H54 (cell line): ENCODE data around the gene REN.
A peak's percentile ranks its signal among the peaks of the same experiment; 100 is the strongest.

Experiments used
- DNase-seq: peaks from one replicate; pipeline ENCODE4 v3.0.0; 2011; ENCODE audit warnings: low spot score, mixed read lengths; ENCODE audit not compliant: insufficient read length
- FAIRE-seq: peaks from 3 replicates; lab custom pipeline; 2011; peaks lifted over from hg19 to GRCh38; lab: Jason Lieb, UNC
- POLR2A ChIP-seq: IDR thresholded peaks from 2 replicates; pipeline ENCODE4 v1.6.1; 2011; ENCODE audit warnings: low read depth, mild to moderate bottlenecking, low read length

Gene REN

DNA sequence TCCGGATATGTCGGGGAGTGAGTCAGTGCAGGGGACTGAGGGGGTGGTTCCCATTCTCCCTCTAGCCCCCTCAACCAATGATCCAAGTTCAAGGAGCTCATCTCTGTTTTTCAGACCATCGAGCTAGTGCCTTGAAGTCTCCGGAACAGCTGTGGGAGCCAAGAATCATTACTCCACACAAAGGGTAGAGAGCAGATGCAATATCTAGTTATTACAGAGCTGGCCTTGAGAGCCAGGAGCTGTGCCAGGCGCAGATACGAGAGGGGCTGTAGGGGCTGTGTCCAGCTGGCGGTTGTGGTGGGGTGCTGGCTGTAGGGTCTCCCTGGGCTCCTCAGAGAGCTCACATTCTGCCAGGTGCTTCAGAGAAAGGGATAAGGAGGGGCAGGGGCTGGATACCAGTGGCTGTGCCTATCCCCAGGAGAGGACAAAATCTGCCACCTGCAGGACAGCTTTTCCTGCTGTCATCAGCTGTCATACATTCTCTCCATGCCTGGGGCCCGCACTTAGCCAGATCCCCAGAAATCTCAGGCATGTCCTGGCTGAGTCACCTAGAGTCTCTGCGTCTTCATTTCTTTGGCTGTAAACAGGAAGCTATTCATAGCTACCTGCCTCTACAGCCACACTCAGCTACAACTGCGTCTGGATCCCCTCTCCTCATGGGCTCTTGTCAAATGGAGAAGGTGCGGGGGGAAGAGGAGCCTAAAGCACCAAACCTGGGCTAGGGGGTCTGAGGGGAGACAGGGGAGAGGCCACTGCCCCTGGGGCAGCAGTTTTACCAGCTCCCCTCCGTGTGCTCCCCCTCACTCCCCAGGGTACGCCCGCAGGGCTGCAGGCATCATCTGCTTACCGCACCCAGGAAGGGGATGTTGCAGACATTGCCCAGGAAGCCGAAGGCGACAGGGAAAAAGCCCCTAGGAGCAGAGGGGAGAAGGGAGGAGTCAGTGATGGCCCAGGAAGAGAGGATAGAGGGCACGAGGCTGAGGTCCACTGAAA, 32.5 kb upstream of the REN start:
- no peak for TF ChIP-seq POLR2A
- FAIRE-seq (no peak), DNase-seq (peak; percentile 85)

DNA sequence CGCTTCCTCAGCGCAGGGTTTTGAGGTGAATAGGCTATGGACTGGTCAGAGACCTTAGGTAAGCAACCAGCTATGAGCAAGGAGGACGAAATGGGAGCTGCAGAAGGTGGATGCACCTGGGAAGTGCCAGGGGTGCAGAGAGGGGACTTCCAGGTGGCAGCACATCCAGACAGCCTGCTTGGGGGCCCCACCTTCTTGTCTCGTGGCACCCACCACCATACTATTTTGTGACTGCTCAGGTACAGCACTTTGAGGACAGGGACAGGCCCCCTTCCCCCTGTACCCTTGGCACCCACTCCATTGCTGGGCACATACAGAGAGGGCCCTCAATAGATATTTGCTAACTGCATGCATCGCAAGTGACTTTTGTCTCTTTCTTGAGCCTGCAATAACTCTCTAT, 30.9 kb upstream of the REN start:
- no peak for TF ChIP-seq POLR2A
- FAIRE-seq (no peak), DNase-seq (no peak)

DNA sequence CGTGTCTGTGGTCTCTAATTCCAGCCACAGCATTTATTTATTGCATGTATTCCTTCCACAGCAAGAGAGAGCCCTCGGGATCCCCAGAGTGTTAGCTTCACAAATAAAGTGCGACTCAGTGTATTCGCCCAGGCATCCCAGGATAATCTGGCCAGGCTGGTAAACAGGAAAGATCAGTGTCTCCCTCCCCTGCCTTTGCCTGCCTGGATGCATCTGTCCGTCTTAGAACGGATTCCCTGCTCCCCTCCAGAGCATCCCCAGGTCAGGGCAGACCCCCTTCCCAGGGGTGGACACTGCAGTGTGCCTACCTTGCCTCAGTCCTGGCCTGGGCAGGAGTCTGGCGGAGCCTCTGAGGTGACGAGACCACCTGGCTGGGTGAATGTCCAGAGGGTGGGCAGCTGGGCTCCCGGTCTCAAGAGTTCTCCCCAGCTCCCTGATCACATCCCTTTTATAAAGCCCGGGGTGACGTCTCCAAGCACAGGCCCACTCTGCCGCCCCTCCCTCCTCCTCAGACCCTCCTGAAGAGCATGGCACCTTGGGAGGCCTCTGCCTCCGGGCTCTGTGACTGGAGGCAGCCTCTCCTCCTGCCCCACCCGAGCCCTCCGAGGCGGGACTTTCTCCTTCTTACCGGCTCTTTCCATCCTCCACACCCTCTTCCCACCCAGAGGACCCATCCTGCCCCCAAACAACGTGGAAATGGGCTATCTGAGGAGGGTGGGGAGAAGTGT, 30.1 kb upstream of the REN start, which contains the start of gene KISS1:
KISS1 (minus strand) TSS at position 424 of the 728 bp plus-strand sequence. CDS start 3,615 bp downstream, outside the sequence.
- DNase-seq (no peak), FAIRE-seq (no peak)
- no peak for TF ChIP-seq POLR2A

DNA sequence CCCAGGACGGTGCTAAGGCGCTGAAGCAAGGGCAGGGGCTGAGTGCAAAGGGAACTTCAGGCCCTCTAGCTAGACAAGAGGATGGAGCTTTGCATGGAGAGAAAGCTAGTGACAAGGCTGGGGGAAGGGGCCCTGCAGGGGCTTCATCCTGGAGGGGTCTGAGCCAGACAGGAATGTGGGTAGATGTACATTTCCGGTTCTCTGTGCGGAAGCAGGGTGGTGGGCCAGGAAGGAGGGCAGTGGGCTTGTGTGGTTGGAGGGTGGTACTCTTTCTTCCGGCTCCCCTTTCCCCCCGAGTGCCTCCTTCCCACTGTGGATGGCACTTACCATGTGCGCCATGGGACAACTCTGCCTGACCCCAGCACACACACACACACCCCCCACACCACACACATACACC, 28.6 kb upstream of the REN start:
- TF ChIP-seq POLR2A: no peak
- DNase-seq: no peak
- FAIRE-seq: no peak

DNA sequence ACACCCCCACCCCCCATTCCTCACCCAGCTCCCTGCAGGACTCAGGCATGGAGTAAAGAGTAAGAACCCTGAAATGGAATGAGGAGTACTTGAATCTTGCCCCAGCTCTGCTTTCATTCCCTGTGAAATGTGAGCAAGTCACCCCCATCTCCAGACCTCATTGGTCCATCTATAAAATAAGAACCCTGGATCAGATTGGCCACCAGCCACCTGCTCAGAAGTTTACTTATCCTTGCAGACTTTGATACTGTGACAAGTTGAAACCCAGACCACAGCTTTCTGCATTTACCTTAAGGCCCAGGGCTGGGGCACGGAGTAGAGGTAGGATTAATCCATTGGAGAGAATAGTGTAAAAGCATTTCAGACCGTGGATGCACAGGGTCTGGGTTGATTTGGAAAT, 27.9 kb upstream of the REN start:
- FAIRE-seq: no peak
- DNase-seq: no peak
- TF ChIP-seq POLR2A: no peak

DNA sequence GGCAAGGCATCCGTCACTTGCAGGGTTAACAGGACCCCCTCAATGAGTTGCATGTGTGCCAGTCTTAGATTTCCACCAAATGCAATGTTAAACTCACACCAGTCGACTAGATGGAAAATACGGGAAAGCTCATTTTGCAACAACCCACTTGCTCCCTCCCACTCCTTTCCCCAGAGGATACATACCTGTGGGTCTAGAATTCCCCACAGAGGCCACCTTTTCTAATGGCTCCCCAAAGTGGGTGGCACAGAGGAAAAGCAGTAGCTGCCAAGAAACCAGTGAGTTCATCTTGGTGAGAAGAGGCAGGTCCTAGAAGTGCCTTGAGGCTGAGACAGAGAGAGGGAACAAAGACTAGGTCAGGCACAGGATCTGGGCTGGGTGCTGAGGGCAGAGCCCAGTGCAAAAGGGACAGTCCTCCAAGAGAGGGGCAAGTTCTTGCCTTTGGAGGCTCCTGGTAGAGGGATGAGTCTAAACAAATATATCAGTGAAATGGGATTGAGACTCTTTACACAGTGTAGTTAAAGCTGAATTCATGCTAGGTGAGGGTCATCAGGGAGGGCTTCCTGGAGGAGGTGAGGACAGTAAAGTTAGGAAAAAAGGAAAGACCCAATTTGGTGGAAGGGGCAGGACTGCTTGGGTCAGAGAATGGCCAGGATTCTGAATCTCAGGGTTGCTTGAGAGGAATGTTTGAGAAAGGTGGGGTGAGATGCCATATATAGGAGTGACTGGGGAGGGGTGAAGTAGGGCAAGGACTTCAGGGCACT, 26.6 kb upstream of the REN start:
- DNase-seq (no peak), FAIRE-seq (no peak)
- no peak for TF ChIP-seq POLR2A

DNA sequence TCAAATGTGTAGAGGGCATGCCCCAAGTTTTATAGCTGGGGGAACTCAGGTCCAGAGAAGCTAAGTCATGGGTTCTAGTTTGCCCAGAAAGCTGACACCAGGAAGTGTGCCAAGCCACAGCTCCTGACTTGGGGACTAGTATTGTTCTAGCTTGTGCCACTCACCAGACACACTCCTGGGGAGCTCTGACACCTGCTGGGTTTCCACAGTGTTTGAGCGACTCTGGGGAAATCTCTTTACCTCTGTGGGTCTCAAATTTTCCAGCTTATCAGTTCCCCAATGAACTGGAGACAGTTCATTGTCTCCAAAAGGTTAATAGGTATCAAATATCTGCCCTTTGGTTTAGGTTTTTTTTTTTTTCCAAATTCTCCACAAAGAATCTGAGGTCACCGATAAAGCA, 25.9 kb upstream of the REN start:
- DNase-seq (no peak), FAIRE-seq (no peak)
- TF ChIP-seq POLR2A: no peak

DNA sequence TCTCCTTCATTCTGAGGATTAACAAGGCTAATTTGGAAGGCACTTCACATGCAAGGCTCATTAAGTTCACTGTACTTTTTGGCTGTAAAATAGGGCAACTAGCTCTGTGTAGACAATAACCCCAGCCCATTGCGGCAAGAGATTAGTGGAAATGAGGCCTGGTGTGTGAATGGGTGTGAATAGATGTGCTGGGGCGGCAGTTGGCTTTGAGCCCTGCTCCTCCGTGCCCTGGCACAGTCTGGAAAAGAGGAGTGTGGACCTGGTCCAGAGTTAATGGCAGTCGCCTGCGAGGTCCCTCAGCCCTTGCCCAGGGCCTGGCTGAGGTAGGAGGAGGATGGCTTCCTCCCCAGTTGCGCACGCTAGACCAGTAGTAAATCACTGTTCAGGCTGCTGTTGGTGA, 25.3 kb upstream of the REN start:
- TF ChIP-seq POLR2A: no peak
- DNase-seq: no peak
- FAIRE-seq: no peak

DNA sequence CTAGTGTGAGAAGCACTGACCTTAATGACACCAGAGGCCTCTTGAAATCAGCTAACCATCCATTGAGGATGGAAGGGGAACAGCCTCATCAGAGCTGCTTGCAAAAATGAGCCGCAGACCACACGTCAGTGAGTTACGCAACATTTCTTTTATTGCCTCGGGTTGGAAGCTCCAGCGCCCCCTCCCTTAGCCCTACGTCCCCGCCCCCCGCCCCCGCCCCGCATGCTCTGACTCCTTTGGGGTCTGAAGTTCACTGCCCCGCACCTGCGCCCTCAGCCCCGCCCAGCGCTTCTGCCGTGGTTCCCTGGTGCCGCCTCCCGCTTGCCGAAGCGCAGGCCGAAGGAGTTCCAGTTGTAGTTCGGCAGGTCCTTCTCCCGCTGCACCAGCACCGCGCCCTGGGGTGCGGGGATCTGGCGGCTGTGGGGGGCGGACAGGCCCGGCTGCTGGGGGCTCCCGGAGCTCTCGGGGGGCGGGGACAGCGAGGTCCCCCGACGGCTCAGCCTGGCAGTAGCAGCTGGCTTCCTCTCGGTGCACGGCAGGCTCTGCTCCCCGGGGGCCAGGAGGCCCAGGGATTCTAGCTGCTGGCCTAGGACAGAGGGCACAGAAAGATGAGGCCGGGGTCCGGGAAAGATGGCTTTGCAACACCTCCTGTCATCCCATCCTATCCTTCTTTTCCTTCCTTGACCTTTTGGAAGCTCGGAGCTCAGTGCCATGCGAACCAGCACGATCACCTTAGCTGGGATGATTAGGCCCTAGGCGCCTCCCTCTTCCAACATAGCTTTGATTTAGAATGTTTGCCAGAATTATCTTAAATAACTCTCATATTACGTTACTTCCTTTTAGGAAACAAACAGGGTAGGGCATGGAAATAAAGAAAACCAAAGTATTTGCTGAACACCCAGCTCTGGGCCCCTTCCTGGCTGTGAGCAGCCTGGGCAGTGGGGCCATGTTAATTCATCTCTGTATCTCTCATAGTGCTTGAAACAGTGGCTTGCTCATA, 24.4 kb upstream of the REN start:
- DNase-seq (no peak), FAIRE-seq (no peak)
- no peak for TF ChIP-seq POLR2A

DNA sequence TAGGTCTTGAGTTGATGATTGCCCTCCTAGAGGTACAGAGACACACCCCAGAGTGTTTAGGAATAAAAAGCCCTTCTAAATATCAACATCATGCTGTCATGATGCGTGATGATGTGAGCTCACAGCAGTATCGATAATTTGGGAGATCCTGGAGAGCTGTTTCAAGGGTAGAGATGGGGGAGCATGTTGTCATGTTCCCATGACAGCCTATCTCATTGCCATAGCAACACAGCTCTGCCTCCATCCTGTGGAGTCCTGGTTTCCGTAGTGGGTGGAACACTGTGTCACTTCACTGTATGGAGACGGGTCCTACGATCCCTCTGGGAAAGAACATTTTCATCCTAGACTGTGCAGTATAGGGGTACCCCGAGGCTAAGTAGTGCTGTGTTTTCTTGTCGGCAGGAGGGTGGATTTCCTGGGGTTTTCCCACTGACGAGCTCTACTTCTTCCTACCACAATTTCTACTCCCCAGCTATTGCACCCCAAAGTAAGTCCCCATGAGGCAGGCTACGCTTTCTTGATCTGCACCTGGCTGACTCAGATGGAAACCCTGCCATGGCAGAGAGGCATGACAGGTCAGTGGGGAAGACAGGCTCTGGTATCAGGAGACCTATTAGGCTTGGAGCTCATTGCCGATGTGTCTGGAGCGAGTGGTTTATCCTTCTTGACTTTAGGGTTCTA, 23.0 kb upstream of the REN start:
- FAIRE-seq (no peak), DNase-seq (no peak)
- TF ChIP-seq POLR2A: no peak

DNA sequence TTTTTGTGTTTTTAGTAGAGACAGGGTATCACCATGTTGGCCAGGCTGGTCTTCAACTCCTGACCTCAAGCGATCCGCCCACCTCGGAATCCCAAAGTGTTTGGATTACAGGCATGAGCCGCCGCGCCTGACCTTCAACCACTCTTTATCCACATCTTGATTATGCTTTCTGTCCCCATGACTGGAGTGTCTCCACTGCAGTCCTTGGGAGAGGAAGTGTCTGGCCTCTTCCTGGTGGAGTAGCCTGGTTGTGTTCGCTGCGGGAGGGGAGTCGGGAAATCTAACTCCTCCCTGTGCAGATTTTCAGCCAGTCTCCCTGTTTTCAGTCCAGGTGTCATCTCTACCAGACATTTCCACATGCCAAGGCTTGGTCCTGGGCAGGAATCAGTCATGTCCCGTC, 20.5 kb upstream of the REN start:
- FAIRE-seq (no peak), DNase-seq (no peak)
- no peak for TF ChIP-seq POLR2A

DNA sequence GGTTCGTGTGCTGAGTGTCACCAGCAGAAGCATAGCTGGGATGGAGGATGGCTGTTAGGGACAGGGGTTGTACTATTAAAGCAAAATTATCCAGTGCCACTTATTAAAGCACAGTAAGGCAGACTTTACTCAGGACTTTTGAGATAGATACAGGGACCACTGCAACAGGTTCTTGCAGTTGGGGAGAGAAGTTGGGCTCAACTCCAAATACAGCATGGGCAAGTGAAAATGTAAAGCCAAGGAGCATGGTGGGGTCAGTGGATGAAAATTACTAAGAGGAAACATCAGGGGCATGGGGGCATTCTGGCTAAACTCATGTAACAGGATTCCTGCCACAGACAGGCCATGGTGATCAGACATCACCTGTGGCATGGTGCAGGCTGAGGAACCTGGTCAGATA, 15.0 kb upstream of the REN start:
- no peak for TF ChIP-seq POLR2A
- FAIRE-seq (no peak), DNase-seq (no peak)
